GM19467 (cell line): ENCODE measurements around the gene FUBP3.

Experiments used
- ATAC-seq: cut with Tn5 transposase; IDR thresholded peaks from one replicate; pipeline ENCODE4 v1.9.1; 2021; ENCODE audit warnings: mild to moderate bottlenecking, moderate library complexity; ENCODE audit not compliant: unreplicated experiment

FUBP3 gene

DNA sequence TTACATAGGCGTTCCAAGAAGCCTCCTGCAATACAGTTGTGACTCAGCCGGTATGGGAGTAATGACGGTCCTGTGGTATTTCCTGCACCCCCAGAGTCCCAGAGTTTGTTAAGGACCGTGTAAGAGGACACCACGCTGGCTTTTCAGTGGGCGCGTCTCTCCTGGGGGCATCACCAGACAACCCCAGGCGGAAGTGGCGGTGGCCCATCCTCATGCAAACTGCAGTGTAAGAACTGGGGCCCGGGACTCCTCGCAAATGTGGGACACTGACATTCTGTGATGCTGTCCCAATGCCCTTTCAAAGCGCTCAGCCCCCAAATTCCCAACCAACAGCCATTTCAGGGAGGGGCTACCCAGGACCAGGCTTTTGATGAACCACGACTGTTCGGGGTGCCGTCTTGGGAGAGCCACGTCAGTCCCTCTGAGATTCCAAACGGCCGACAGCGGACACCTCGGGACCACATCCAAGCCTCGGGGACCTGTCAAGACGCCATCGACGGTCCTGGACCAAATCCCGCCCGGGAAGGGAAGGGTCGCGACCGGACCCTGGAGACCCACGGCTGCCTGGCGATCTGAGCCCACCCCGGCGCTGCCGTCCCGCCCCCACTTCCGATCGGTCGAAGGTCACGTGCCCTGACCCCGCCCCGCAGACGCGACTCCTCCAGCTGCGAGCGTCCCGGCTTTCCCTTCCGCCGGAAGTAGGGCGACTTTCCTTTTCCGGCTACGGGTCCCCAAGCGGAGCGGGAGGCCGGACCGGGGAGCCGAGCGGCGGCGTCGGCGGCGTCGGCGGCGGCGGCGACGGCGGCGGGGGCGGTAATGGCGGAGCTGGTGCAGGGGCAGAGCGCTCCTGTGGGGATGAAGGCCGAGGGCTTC is at the start of gene FUBP3:
FUBP3 (plus strand) TSS at position 713 of the 873 bp plus-strand sequence; CDS start at position 817, 104 bp downstream.
- ATAC-seq = peak; percentile 87

GRCh38 chr9:130530938-130531337 is 48.4 kb upstream of the FUBP3 start:
- no peak for ATAC-seq

DNA sequence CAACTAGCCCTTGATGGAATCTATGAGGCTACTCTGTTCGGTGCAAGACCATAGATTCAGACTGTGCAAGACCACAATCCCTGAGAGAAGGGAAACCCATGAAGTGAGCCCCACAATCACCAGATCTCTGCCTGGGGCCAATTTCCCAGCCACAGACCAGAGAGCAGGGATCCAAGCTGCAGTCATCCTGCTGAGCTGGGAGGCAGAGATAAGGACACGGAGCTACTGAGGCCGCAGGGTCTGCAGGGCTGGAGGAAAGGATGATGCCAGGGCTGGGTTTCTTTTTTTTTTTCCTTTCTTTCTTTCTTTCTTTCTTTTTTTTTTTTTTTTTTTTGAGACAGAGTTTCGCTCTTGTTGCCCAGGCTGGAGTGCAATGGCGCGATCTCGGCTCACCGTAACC is 47.7 kb upstream of the FUBP3 start:
- no peak for ATAC-seq

DNA sequence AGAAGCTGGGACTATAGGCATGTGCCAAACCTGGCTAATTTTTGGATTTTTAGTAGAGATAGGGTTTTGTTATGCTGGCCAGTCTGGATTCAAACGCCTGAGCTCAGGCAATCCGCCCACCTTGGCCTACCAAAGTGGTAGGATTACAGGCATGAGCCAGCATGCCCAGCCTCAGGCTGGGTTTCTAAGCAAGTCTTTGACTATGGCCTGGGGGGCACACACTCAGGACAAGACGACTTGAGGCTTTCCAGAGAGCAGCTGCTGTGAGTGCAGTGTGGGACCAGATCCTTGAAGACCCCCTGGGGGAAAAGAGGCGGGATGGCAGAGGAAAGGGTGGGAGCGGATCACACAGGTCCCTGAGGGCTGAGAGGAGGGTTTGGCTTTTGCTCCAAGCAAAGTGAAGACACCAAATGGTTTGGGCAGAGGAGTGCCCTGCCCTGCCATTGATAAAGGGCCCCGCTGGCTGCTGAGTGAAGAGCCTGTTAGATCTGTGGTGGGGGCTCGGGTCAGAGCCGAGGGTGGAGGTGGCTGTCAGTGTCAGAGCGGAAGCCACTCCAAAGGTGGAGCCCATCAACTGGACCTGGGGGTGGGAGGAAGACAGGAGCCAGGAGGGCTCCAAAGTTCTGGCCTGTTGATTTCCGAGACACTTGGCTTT is 46.8 kb upstream of the FUBP3 start:
- ATAC-seq = no peak

DNA sequence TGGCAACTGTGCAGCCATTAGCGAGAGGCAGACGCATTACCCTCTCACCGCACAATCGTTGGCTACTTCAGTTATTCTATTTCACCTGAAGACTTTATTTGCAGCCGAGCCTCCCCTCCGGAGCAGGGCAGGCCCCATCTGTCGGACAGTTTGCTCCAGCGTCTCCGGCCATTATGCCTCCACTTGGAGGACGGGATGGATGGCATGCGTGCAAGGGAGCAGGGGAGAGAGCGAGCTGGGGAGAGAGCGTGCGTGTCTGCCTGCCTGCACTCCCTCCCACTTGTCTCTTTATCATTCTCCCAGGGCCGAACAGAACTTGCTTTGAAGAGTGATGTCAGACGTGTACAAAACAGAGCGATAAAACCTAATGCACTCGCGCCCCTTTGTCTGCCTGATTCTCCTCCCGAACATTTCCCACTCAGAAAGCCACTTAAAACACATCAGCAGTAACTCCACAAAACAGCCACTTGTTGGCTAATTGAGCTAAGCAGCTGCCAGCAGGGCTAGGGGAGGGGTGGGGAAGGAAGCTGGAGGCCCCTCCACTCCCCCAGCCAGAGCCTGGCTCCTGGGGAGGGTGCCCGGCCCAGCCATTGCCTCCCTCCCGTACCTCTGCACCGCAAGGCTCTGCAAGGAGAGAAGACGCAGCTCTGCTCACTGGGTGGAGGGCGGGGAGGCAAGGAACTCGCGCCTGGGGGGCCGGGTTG is 43.4 kb upstream of the FUBP3 start:
- no peak for ATAC-seq

DNA sequence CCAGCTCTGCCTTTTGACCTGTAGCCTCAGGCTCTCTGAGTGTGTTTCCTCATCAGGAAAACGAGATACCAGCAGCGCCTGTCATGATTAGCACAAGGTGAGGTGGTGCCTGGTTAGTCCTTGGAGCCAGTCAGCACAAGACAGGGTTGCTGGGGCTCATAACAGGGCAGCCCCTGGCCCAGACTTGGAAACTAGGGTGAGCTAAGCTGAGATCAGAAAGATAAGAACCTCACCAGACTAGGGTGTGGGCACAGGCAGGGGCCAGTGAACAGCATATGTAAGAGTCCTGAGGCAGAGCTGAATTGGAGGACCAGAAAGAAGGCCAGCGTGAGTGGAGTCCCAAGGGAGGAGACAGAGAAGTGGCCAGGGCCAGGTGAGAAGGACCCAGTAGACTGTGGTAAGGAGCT is 42.7 kb upstream of the FUBP3 start:
- ATAC-seq = no peak

GRCh38 chr9:130537346-130538050 is 41.9 kb upstream of the FUBP3 start:
- no peak for ATAC-seq

- no peak for ATAC-seq
Measured at GRCh38 chr9:130539420-130540223, 39.8 kb upstream of the FUBP3 start.

- ATAC-seq = no peak
Measured at GRCh38 chr9:130541533-130541932, 37.8 kb upstream of the FUBP3 start.

DNA sequence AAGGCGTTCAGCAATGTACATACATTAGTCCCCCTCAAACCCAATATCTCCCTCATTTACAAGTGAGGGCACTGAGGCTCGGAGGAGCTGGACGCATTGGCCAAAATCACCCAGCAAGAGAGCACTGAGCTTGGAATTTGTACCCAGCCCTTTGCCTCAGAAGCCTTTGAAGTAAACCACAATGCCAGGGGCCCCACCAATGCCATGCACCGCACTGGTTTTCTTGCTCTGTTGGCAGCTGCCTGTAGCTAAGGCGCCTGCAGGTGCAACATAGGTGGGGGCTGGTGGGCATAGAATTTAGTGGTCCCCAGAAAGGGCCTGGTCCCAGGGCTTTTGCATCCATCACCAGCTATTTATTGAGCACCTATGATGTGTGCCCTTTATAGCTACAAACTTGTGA is 37.3 kb upstream of the FUBP3 start:
- ATAC-seq = no peak

DNA sequence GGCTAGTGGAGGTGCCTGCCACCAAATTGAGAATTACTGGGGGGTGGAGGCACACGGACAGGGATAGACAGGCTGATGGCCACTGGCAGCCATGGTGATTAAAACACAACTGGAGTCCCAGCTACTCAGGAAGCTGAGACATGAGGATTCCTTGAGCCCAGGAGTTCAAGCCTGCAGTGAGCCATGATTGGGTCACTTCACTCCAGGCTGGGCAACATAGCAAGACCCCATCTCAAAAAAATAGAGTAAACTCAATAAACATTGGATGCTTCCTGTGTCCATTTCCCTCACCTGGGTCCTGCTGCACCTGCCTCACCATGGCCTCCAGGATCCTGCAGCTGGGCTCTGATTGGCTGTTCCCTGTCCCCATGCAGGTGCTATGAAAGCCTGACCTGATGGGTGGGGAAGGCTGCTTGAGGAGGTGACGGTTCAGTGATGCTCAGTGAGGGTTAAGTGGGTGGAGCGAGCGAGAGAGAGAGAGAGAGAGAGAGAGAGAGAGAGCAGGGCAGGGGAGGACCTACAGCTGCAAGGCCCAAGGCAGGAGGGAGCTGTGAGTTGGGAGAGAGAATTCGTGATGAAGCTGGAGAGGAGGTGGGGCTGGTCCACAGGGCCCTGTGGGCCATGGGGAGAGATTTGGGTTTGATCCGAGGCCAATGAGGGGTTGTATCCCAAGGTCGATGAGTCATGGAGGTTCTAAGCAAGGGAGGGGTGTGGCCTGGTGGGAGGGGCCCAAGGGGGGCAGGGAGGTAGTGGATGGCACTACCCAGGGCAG is 36.7 kb upstream of the FUBP3 start:
- no peak for ATAC-seq

- no peak for ATAC-seq
Measured at GRCh38 chr9:130543368-130543767, 36.0 kb upstream of the FUBP3 start.

GRCh38 chr9:130543859-130544258 is 35.5 kb upstream of the FUBP3 start:
- ATAC-seq = no peak

GRCh38 chr9:130544364-130544763 is 35.0 kb upstream of the FUBP3 start:
- no peak for ATAC-seq

GRCh38 chr9:130548103-130548502 is 31.3 kb upstream of the FUBP3 start:
- ATAC-seq = no peak

DNA sequence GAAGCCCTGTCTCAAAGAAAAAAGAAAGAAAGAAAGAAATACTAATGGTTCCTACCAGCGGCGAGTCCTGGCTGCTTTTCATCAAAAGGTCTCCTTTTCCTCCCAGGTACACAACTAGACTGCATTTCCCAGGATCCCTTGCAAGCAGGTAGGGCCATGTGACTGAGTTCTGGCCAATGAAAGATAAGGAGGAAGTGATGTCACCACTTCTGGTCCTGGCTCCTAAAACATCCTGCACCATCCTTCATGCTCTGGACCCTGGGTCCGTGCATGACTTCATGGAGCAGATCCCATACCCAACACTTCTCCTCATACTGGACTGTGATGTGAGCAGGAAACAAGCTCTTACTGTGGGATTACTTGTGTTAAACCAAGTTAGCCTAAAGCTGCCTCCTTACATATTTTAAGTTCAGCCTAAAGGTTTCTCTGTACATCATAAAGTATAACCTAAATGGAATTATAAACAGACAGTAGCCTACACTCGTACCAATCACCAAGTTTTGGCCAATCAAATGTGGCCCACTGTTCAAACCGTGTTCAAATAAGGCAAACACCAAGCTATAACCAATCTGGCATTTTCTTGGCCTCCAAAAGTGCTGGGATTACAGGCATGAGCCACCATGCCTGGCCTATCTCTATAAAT is 30.2 kb upstream of the FUBP3 start:
- no peak for ATAC-seq

DNA sequence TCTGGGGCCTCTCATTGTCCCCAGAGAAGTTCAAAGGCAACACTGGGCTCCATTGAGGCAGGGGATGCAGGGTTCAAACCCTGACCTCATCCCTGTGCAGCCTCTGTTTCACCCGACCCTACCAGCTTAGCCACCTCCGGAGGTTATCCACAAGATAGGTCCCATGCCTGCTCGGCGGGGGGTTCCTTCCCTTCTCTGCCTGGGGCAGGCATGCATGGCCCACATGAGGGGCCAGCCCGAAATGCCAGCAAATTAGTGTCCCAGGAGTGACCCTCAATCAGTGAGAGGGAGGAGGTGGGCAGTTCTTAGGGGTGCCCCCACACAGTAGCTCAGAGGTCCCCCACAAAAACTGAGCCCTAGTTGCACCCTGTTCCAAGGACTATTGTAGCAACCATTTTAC is 24.8 kb upstream of the FUBP3 start:
- ATAC-seq = no peak

DNA sequence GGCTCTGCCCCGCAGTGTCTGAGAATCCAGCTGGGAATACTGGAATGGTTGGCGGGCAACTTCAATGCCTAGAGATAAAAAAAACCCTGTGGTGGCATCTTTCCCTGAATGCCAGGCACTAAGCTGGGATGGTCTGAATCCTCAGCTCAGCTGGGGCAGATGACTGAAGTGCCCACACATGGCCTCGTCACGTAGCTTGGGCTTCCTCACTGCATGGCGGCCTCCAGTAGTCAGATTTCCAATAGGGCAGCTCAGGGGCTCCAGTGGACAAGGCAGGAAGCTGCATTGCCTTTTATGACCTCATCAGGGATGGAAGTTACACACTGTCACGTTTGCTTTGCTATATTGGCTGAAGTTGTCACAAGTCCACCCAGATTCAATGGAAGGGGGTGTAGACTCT is 24.3 kb upstream of the FUBP3 start:
- no peak for ATAC-seq

GRCh38 chr9:130555968-130556367 is 23.4 kb upstream of the FUBP3 start:
- no peak for ATAC-seq
